C4-2B (cell line): ENCODE data around the gene CTNNA2.

Experiments
- CTCF ChIP-seq: fragments of 450-650 bp; conservative IDR thresholded peaks from 2 replicates; pipeline ENCODE4 v1.5.1; 2017; ENCODE audit warnings: mild to moderate bottlenecking
- ZFX ChIP-seq: fragments of 450-650 bp; IDR thresholded peaks from 2 replicates; pipeline ENCODE4 v1.6.1; 2017

GRCh38 chr2:79640001-79640400 is 127.2 kb downstream of the CTNNA2 start:
- TF ChIP-seq CTCF (no peak), ZFX (no peak)
